Daoy (cell line): Measurements from ENCODE around the gene UMODL1. TPM values are rescaled to one million over a fixed set of nuclear protein-coding genes. Genes with fewer than 3 reads are reported as not detected.

Experiments
- DNase-seq: peaks from one replicate; pipeline ENCODE4 v3.0.0-alpha.2; 2015; ENCODE audit warnings: low read depth
- total RNA-seq: library from RNA; depleted of rRNA; stranded (reverse); fragments of >200 nt; shearing (Covaris generic); gene quantifications from 2 replicates; pipeline ENCODE4 v1.2.3, GENCODE V29; 2014; rRNA removed

The UMODL1 gene
- total RNA-seq, 1 experiment from 2014 or later: 0.80 TPM

- DNase-seq: no peak
Observed at GRCh38 chr21:42188663-42189062, 117.5 kb downstream of the UMODL1 start.

GRCh38 chr21:42189431-42189830 is 118.3 kb downstream of the UMODL1 start:
- no peak for DNase-seq

GRCh38 chr21:42189860-42190485 is 118.9 kb downstream of the UMODL1 start:
- DNase-seq: no peak

GRCh38 chr21:42190486-42190863 is 119.4 kb downstream of the UMODL1 start:
- DNase-seq: no peak

- DNase-seq: no peak
Observed at GRCh38 chr21:42191064-42191463, 119.9 kb downstream of the UMODL1 start.

GRCh38 chr21:42191696-42192595 is 120.8 kb downstream of the UMODL1 start:
- DNase-seq: no peak

Other genes with a start within 250 kb of the UMODL1 start
- gene PRDM15, start 192.0 kb upstream of the UMODL1 start, total RNA-seq: 3.3 and 3.5 TPM in 2 replicates
- gene C2CD2, start 117.3 kb upstream of the UMODL1 start, total RNA-seq: 25.3 and 35.4 TPM in 2 replicates
- gene ZBTB21, start 61.0 kb upstream of the UMODL1 start, total RNA-seq: 16.9 and 17.7 TPM in 2 replicates
- gene ABCG1, start 147.8 kb downstream of the UMODL1 start, total RNA-seq: 0.51 TPM in 2 replicates
- 2.4 and 3.4 TPM in 2 replicates for gene TFF3, start 244.1 kb downstream of the UMODL1 start, total RNA-seq